Activated B cell treated with CpG ODN at 0.5 μM for 24 hours (primary cell): ENCODE results near the gene PBOV1. TPM values are rescaled to one million over a fixed set of nuclear protein-coding genes. Genes with fewer than 3 reads are reported as not detected.

Source experiments
- ATAC-seq: fragments of 200-7000 bp; cut with Tn5 transposase; one replicate; pipeline ENCODE4 v1.10.0; 2021; ENCODE audit warnings: low read depth, mild to moderate bottlenecking, moderate library complexity
- CTCF ChIA-PET: fragments of 350-600 bp; sonication (Branson Sonifier 250); formaldehyde crosslinking; loops from one replicate; lab custom pipeline; 2021; ENCODE audit warnings: antibody characterized with exemption; lab: Charles Lee
- POLR2A ChIA-PET: fragments of 350-600 bp; sonication (Branson Sonifier 250); formaldehyde crosslinking; loops from one replicate; lab custom pipeline; 2021; ENCODE audit warnings: antibody characterized with exemption; lab: Charles Lee
- DNase-seq: peaks from one replicate; pipeline ENCODE4 v3.0.0; 2022
- H3K27ac Mint-ChIP-seq: one replicate; pipeline ENCODE4 v1.8.0; 2020; ENCODE audit warnings: mixed read lengths
- H3K27me3 Mint-ChIP-seq: one replicate; pipeline ENCODE4 v1.8.0; 2021; ENCODE audit warnings: mixed read lengths
- H3K36me3 Mint-ChIP-seq: one replicate; pipeline ENCODE4 v1.8.0; 2021; ENCODE audit warnings: low read depth, mixed read lengths
- H3K4me1 Mint-ChIP-seq: one replicate; pipeline ENCODE4 v1.8.0; 2021; ENCODE audit warnings: mixed read lengths
- H3K4me3 Mint-ChIP-seq: one replicate; pipeline ENCODE4 v1.8.0; 2020; ENCODE audit warnings: mild to moderate bottlenecking, mixed read lengths
- H3K9me3 Mint-ChIP-seq: one replicate; pipeline ENCODE4 v1.8.0; 2020; ENCODE audit warnings: mixed read lengths
- CTCF ChIP-seq: fragments of 200-600 bp; IDR thresholded peaks from one replicate; pipeline ENCODE4 v1.8.0; 2022; ENCODE audit warnings: antibody characterized with exemption, mild to moderate bottlenecking
- intact Hi-C: fragments of 100-400 bp; cut with micrococcal nuclease; formaldehyde crosslinking; loops from one replicate; pipeline ENCODE4 v1.15.1; 2024
- total RNA-seq: library from RNA; stranded (reverse); gene quantifications from 2 replicates; pipeline ENCODE4 v1.2.3, GENCODE V29; 2022

Gene PBOV1
- total RNA-seq, 1 donor from 2014 or later: not detected

GRCh38 chr6:138258991-138259390, 40.7 kb upstream of the PBOV1 start:
- intact Hi-C loops: no loop called here
- no peak for DNase-seq
- Mint-ChIP-seq H3K9me3 (no peaks in the 10 kb centered on the region), H3K27me3 (peaks cover 22% of the 10 kb centered on the region), H3K27ac (no peak overlapping the region), H3K36me3 (no peaks in the 10 kb centered on the region), H3K4me1 (no peaks in the 10 kb centered on the region), H3K4me3 (no peak overlapping the region)
- CTCF ChIA-PET: no interaction called here
- TF ChIP-seq CTCF: no peak
- no peak for ATAC-seq
- POLR2A ChIA-PET: no interaction called here

GRCh38 chr6:138258197-138258596, 39.9 kb upstream of the PBOV1 start:
- ATAC-seq (no peak), DNase-seq (no peak)
- Mint-ChIP-seq H3K27me3 (peaks cover 22% of the 10 kb centered on the region), H3K9me3 (no peaks in the 10 kb centered on the region), H3K27ac (no peak overlapping the region), H3K4me1 (no peaks in the 10 kb centered on the region), H3K4me3 (no peak overlapping the region), H3K36me3 (no peaks in the 10 kb centered on the region)
- intact Hi-C loops: no loop called here
- POLR2A ChIA-PET: no interaction called here
- CTCF ChIA-PET: no interaction called here
- no peak for TF ChIP-seq CTCF

- ATAC-seq (no peak), DNase-seq (no peak)
- intact Hi-C loops: no loop called here
- Mint-ChIP-seq H3K36me3 (no peaks in the 10 kb centered on the region), H3K4me3 (no peak overlapping the region), H3K27me3 (peaks cover 17% of the 10 kb centered on the region), H3K27ac (no peak overlapping the region), H3K9me3 (no peaks in the 10 kb centered on the region), H3K4me1 (no peaks in the 10 kb centered on the region)
- POLR2A ChIA-PET: no interaction called here
- no peak for TF ChIP-seq CTCF
- CTCF ChIA-PET: no interaction called here
Observed at GRCh38 chr6:138257638-138258040, 39.3 kb upstream of the PBOV1 start.

GRCh38 chr6:138255443-138255842, 37.2 kb upstream of the PBOV1 start:
- no peaks in the 10 kb centered on the region for H3K36me3 Mint-ChIP-seq
- H3K27ac Mint-ChIP-seq: no peak overlapping the region
- ChIA-PET CTCF (no interaction called here), POLR2A (no interaction called here)
- H3K27me3 Mint-ChIP-seq: peaks cover 11% of the 10 kb centered on the region
- no peak for DNase-seq
- intact Hi-C loops: no loop called here
- no peak for TF ChIP-seq CTCF
- H3K9me3 Mint-ChIP-seq: no peaks in the 10 kb centered on the region
- H3K4me3 Mint-ChIP-seq: no peak overlapping the region
- no peaks in the 10 kb centered on the region for H3K4me1 Mint-ChIP-seq
- ATAC-seq: no peak

- ChIA-PET CTCF (no interaction called here), POLR2A (no interaction called here)
- no peak overlapping the region for H3K4me3 Mint-ChIP-seq
- no peaks in the 10 kb centered on the region for H3K4me1 Mint-ChIP-seq
- no peak overlapping the region for H3K27ac Mint-ChIP-seq
- no peak for TF ChIP-seq CTCF
- H3K36me3 Mint-ChIP-seq: no peaks in the 10 kb centered on the region
- DNase-seq (no peak), ATAC-seq (no peak)
- peaks cover 7% of the 10 kb centered on the region for H3K27me3 Mint-ChIP-seq
- intact Hi-C loops: no loop called here
- H3K9me3 Mint-ChIP-seq: no peaks in the 10 kb centered on the region
Observed at GRCh38 chr6:138253731-138254130, 35.4 kb upstream of the PBOV1 start.
